ENCODE measurements around the gene KRTAP10-2. TPM values are rescaled to one million over a fixed set of nuclear protein-coding genes. Genes with fewer than 3 reads are reported as not detected.
A peak's percentile ranks its signal among the peaks of the same experiment; 100 is the strongest.
"Not testable (repeated sequence)": the region's sequence is repeated elsewhere in the genome, so short reads cannot be mapped to it uniquely, and the experiment has no call there.

KRTAP10-2 gene
- total and polyA plus RNA-seq, 8 donors, result 0.24 TPM; not detected in 7

DNA sequence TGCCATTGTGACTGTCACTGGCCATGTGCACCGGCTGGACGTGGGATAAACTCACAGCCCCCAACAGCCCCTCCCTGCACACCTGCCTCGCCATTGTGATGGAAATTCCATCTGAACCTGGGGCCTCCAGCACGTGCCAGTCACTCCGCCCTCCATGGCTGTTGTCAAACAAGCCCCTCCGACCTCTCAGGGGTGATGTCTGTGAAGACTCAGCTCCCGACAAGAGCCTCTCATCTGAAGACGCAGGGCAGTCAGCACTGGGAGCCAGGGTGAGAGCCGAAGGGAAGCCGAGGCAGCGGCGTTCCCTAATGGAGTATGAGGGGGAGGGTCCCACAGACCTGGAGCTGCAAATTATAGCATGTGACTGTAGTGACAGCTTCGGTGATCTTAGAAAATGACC, 1.4 kb upstream of the KRTAP10-2 start:
- Histone ChIP-seq H3K4me3 (no peak overlapping the region), H3K27me3 (peaks cover 4 to 77% of the 10 kb centered on the region in 2 donors), H3K4me1 (no peaks in the 10 kb centered on the region), H3K9me3 (no peaks in the 10 kb centered on the region), H3K27ac (no peak overlapping the region), H3K36me3 (no peaks in the 10 kb centered on the region)
- DNase-seq (peak in 1 of 4 donors; percentile 26), ATAC-seq (no peak)
- TF ChIP-seq, protein P1, sequence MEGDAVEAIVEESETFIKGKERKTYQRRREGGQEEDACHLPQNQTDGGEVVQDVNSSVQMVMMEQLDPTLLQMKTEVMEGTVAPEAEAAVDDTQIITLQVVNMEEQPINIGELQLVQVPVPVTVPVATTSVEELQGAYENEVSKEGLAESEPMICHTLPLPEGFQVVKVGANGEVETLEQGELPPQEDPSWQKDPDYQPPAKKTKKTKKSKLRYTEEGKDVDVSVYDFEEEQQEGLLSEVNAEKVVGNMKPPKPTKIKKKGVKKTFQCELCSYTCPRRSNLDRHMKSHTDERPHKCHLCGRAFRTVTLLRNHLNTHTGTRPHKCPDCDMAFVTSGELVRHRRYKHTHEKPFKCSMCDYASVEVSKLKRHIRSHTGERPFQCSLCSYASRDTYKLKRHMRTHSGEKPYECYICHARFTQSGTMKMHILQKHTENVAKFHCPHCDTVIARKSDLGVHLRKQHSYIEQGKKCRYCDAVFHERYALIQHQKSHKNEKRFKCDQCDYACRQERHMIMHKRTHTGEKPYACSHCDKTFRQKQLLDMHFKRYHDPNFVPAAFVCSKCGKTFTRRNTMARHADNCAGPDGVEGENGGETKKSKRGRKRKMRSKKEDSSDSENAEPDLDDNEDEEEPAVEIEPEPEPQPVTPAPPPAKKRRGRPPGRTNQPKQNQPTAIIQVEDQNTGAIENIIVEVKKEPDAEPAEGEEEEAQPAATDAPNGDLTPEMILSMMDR (IDR thresholded peaks at IDR 0.05), result no peak
- intact Hi-C loops (cut with DNase I), result no loop called here

DNA sequence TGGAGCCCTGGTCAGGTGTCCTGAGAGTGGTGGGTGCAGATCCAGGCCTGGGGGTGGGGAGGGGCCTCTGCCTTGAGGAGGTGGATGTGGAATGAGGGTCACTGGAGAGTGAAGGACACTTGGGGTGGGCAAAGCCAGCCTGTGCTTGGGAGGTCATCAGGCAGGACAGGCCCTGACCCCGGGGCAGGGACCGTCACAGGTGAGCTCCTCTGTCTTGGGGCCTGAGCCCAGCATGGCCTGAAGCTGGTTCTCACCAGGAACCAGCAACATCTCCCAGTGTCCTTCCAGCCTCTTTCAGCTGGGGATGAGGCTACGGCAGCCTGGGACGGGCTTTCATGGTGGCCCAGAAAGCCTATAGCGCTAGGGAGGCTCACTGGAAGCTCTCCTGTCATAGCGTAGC, 831 bp upstream of the KRTAP10-2 start:
- DNase-seq (peak in 1 of 4 donors; percentile 37), ATAC-seq (no peak)
- Histone ChIP-seq H3K4me3 (no peak overlapping the region), H3K9me3 (no peaks in the 10 kb centered on the region), H3K4me1 (no peaks in the 10 kb centered on the region), H3K27ac (no peak overlapping the region), H3K36me3 (no peaks in the 10 kb centered on the region), H3K27me3 (peaks cover under 1 to 76% of the 10 kb centered on the region in 2 donors)
- intact Hi-C loops (cut with DNase I), result no loop called here
- TF ChIP-seq, protein P1 (IDR thresholded peaks at IDR 0.05), result no peak

DNA sequence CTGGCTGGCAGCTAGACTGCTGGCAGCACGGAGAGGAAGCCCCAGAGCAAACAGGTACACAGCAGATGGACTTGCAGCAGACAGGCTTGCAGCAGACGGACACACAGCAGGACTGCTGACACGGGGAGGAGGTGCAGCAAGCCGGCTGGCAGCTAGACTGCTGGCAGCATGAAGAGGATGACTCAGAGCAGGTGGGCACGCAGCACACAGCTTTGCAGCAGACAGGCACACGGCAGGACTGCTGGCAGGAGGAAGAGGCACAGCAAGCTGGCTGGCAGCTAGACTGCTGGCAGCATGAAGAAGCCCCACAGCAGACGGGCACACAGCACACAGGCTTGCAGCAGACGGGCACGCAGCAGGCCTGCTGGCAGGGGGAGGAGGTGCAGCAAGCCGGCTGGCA, 498 bp downstream of the KRTAP10-2 start:
- peak in 1 of 4 donors; percentile 58 for DNase-seq
- ATAC-seq, result no peak
- H3K27me3 ChIP-seq, result peaks cover 0 to 72% of the 10 kb centered on the region in 2 donors
- no peaks in the 10 kb centered on the region for H3K36me3 ChIP-seq
- H3K9me3 ChIP-seq, result peaks cover 0 to 9% of the 10 kb centered on the region in 2 donors
- intact Hi-C loops (cut with DNase I), result no loop called here
- TF ChIP-seq, protein P1 (IDR thresholded peaks at IDR 0.05), result no peak
- H3K27ac ChIP-seq, result no peak overlapping the region
- no peak overlapping the region for H3K4me3 ChIP-seq
- no peaks in the 10 kb centered on the region for H3K4me1 ChIP-seq

DNA sequence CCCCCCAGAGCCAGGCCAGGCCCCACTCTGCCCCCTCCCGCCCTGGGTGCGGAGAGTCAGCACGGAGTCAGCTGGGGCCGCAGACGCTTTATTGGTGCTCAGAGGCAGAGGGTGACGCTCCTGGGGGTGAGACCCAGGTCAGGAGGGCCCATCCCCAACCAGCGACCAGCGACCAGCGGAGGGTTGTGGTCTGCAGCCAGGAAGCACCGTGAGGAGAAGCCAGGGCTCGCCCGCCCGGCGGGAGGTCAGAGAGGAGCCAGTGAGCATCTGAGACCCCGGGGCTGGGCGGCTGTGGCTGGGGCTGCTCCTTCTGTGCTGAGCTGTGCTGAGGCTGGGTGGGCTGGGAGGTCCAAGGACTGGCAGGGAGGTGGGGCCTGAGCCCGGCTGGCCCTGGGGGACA, 1.0 kb downstream of the KRTAP10-2 start:
- ATAC-seq; H3K4me3 ChIP-seq; H3K9me3 ChIP-seq; intact Hi-C loops (cut with DNase I); H3K36me3 ChIP-seq; H3K4me1 ChIP-seq; H3K27ac ChIP-seq: not testable (repeated sequence)
- H3K27me3 ChIP-seq, result peaks cover 0 to 67% of the 10 kb centered on the region in 2 donors
- peak in 1 of 4 donors; percentile 78 for DNase-seq

DNA sequence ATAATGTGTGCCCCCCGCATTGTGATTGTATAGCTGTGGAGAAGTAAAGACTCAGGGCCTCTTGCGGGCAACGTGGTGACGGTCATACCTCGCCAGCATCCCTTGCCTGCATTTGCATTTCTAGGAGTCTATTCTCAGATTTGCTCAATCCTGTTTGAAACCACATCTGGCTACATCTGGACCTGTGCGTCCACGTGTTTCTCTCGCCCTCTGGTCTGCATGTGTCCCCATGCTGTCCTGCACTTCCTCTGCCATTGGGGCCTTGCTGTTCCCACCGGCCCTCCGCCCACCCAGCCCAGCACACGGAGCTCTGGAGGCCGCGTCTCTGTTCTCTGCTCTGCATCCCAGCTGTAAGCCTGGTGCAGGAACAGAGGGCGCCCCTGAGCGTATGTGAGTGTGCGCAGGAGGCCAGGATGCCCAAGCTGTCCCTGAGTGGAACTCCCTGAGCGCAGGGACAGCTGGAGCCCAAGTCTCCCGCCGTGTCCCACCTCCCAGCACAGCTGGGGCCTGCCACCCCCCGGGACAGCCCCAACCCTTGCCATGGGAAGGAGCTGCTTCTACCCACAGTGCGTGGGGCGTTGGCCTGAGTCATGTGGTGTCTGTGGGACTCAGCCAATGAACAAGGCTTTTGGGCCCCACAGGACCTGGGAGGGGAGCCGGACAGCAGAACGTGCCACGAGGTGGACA, 1.6 kb downstream of the KRTAP10-2 start:
- peaks cover 0 to 9% of the 10 kb centered on the region in 2 donors for H3K9me3 ChIP-seq
- no peak for ATAC-seq

More for the DNA sequence above, 1.6 kb downstream of the KRTAP10-2 start:
- Histone ChIP-seq H3K36me3 (no peaks in the 10 kb centered on the region), H3K4me1 (no peaks in the 10 kb centered on the region), H3K27ac (no peak overlapping the region), H3K4me3 (no peak overlapping the region), H3K27me3 (peaks cover 0 to 63% of the 10 kb centered on the region in 2 donors)
- intact Hi-C loops (cut with DNase I), result no loop called here
- DNase-seq, result peak in 1 of 4 donors; percentile 68
- TF ChIP-seq, protein P1 (IDR thresholded peaks at IDR 0.05), result no peak

Measured in left lung (tissue), 10 donors.